ENCODE results near the gene CPEB3. TPM values are rescaled to one million over a fixed set of nuclear protein-coding genes. Genes with fewer than 3 reads are reported as not detected.

CPEB3 gene
- total RNA-seq, 2 donors from 2014 or later = 9.3 to 10.2 TPM

DNA sequence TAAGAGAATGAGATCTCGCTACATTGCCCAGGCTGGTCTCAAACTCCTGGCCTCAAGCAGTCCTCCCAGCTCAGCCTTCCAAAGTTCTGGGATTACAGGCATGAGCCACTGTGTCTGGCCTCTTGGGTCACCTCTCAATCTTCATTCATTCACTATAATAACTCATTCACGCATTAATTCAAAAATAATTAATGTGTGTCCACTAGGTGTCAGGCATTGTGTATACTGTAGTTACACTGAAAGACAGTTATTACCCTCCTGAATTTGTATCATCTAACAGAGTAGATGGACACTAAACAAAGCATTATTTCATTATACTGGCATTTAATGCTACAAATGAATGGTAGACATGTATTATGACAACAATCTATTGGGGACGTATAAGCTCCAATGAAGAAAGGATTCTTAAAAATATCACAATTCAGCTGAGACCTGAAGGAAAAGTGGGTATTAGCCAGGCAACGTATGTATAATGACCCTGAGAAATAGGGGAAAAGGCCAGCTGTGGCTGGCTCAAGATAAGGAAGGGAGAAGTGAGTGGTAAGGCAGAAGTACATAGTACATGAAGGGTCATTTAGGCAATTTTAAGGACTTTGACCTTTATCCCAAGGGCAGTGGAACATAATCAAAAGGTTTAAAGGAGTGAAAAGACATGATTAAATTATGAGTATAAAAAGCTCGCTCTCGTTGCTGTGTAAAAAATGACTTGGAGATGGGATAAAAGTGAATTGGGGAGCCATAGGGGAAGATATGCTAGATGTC is 216.6 kb downstream of the CPEB3 start:
- peaks cover 0 to 2% of the 10 kb centered on the region in 2 donors for H3K36me3 ChIP-seq (replicated peaks in 1 of 2; ENCODE audit: insufficient read depth in 1 of 2, low read depth in 2 of 2)
- peaks cover 28% of the 10 kb centered on the region for H3K4me1 ChIP-seq
- peak in 1 of 4 donors; percentile 32 for DNase-seq
- no peaks in the 10 kb centered on the region for H3K27me3 ChIP-seq
- ATAC-seq = no peak
- H3K4me3 ChIP-seq = no peak overlapping the region
- WGBS, 2 donors = 43 to 44% methylated on average over 6 of the region's 6 CpGs
- H3K9me3 ChIP-seq = no peaks in the 10 kb centered on the region
- TF ChIP-seq, protein P1, sequence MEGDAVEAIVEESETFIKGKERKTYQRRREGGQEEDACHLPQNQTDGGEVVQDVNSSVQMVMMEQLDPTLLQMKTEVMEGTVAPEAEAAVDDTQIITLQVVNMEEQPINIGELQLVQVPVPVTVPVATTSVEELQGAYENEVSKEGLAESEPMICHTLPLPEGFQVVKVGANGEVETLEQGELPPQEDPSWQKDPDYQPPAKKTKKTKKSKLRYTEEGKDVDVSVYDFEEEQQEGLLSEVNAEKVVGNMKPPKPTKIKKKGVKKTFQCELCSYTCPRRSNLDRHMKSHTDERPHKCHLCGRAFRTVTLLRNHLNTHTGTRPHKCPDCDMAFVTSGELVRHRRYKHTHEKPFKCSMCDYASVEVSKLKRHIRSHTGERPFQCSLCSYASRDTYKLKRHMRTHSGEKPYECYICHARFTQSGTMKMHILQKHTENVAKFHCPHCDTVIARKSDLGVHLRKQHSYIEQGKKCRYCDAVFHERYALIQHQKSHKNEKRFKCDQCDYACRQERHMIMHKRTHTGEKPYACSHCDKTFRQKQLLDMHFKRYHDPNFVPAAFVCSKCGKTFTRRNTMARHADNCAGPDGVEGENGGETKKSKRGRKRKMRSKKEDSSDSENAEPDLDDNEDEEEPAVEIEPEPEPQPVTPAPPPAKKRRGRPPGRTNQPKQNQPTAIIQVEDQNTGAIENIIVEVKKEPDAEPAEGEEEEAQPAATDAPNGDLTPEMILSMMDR (IDR thresholded peaks at IDR 0.05) = peak in 5 of 7 experiments; percentile 21 to 38 (median 28)
- no peak for TF ChIP-seq POLR2A (IDR thresholded peaks at IDR 0.05)
- intact Hi-C loops (cut with DNase I) = no loop called here
- no peak overlapping the region for H3K27ac ChIP-seq

DNA sequence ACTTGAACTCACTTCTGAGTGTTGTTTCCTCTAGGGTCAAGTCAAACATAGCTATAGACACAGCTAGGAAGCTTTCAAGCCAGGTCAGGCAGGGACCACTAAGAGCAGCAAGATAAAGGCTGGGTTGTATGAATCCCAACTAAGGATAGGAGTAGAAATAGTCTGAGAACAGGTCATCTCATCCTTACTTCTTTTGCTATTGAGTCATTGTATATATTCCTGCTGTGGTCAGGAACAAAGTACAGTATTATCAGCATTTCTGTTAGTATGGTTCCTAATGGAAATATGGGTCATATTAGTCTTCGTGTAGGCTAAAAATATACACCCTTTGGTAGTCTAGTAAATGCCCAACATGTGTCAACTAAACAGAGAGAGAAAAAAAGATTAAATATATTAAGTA is 222.0 kb downstream of the CPEB3 start:
- Histone ChIP-seq H3K27ac (no peak overlapping the region), H3K9me3 (no peaks in the 10 kb centered on the region), H3K4me1 (no peaks in the 10 kb centered on the region), H3K27me3 (no peaks in the 10 kb centered on the region), H3K36me3 (replicated peaks in 1 of 2; ENCODE audit: insufficient read depth in 1 of 2, low read depth in 2 of 2) (no peaks in the 10 kb centered on the region), H3K4me3 (no peak overlapping the region)
- TF ChIP-seq, protein P1 (IDR thresholded peaks at IDR 0.05) = no peak
- no peak for TF ChIP-seq POLR2A (IDR thresholded peaks at IDR 0.05)
- DNase-seq (no peak), ATAC-seq (no peak)
- intact Hi-C loops (cut with DNase I) = no loop called here
- WGBS, 2 donors = 63 to 71% methylated on average over 1 of the region's 1 CpG

DNA sequence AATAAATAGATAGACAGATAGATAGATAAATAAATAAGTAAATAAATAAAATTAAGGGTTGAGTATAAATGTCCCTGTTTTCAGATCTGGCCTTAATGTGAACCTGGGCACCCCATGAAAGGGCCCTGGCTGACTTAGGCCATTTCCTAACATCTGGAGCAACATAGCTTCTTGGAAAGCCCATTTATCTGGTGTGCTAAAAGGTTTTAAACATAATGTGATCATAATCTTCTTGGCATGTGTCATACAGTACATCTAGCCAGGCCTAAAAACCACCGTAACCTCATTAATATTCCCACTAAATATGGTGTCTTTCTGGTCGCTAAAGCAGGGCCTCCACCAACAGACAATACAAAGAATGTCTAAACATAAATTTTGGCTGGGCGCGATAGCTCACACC is 224.5 kb downstream of the CPEB3 start:
- H3K9me3 ChIP-seq = no peaks in the 10 kb centered on the region
- H3K4me1 ChIP-seq = no peaks in the 10 kb centered on the region
- no peak overlapping the region for H3K27ac ChIP-seq
- H3K4me3 ChIP-seq = no peak overlapping the region
- intact Hi-C loops (cut with DNase I) = no loop called here
- no peaks in the 10 kb centered on the region for H3K27me3 ChIP-seq
- ATAC-seq (no peak), DNase-seq (no peak)
- no peaks in the 10 kb centered on the region for H3K36me3 ChIP-seq (replicated peaks in 1 of 2; ENCODE audit: insufficient read depth in 1 of 2, low read depth in 2 of 2)
- 96 to 100% methylated on average over 4 of the region's 4 CpGs for WGBS, 2 donors
- TF ChIP-seq, protein P1 (IDR thresholded peaks at IDR 0.05) = no peak
- no peak for TF ChIP-seq POLR2A (IDR thresholded peaks at IDR 0.05)

DNA sequence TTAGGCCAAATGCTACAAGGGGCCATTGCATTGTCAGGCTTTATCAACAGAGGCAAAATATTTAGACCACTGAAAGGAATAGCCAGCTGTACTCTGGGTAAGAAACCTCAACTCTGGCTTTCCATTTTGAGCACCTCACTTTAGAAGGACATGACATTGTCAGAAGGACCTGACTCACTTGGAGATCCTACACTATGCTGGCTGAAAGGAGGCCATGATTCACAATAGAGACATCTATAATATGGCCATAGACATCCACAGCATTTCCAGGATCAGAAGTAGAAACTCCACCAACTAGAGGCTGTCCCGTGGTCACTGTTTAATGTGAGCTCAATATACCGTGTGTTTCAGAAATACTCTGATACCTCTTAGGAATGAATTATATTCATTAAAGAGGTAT is 226.4 kb downstream of the CPEB3 start:
- intact Hi-C loops (cut with DNase I) = no loop called here
- TF ChIP-seq POLR2A (IDR thresholded peaks at IDR 0.05) = no peak
- TF ChIP-seq, protein P1 (IDR thresholded peaks at IDR 0.05) = no peak
- DNase-seq (no peak), ATAC-seq (no peak)
- H3K27ac ChIP-seq = no peak overlapping the region
- 95 to 98% methylated on average over 2 of the region's 2 CpGs for WGBS, 2 donors
- no peaks in the 10 kb centered on the region for H3K9me3 ChIP-seq
- no peaks in the 10 kb centered on the region for H3K27me3 ChIP-seq
- no peaks in the 10 kb centered on the region for H3K4me1 ChIP-seq
- no peak overlapping the region for H3K4me3 ChIP-seq
- no peaks in the 10 kb centered on the region for H3K36me3 ChIP-seq (replicated peaks in 1 of 2; ENCODE audit: insufficient read depth in 1 of 2, low read depth in 2 of 2)

DNA sequence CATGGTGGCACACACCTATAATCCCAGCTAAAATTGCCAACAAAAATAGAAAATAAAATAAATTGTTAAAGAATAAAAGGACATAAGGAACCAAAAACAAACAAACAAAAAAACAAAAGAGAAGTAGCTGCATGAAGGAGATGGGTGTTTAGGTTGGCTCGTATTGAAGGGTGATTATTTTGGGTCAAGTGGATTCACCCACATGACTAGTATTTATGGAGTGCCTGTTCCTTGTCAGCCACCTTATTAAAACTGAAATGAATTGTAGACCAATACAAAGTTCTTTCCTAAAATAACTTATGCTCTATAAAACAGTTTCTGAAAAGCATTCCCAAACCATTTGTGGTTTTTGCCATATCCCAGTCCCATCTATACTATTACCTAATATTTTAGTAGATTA is 228.6 kb downstream of the CPEB3 start:
- H3K27ac ChIP-seq = no peak overlapping the region
- no peak for ATAC-seq
- 88 to 95% methylated on average over 1 of the region's 1 CpG for WGBS, 2 donors
- no peaks in the 10 kb centered on the region for H3K4me1 ChIP-seq
- TF ChIP-seq POLR2A (IDR thresholded peaks at IDR 0.05) = no peak
- TF ChIP-seq, protein P1 (IDR thresholded peaks at IDR 0.05) = no peak
- no peak for DNase-seq
- no peaks in the 10 kb centered on the region for H3K9me3 ChIP-seq
- no peaks in the 10 kb centered on the region for H3K36me3 ChIP-seq (replicated peaks in 1 of 2; ENCODE audit: insufficient read depth in 1 of 2, low read depth in 2 of 2)
- no peak overlapping the region for H3K4me3 ChIP-seq
- intact Hi-C loops (cut with DNase I) = no loop called here
- H3K27me3 ChIP-seq = no peaks in the 10 kb centered on the region

Data from body of pancreas (tissue), 4 donors.